NCI-H2107 (cell line): ENCODE data around the gene MYOC.
"Not testable (repeated sequence)": the region's sequence is repeated elsewhere in the genome, so short reads cannot be mapped to it uniquely, and the experiment has no call there.

Experiments used
- DNase-seq: peaks from one replicate; lab custom pipeline; 2025; lab: John Stamatoyannopoulos, UW

MYOC gene

DNA sequence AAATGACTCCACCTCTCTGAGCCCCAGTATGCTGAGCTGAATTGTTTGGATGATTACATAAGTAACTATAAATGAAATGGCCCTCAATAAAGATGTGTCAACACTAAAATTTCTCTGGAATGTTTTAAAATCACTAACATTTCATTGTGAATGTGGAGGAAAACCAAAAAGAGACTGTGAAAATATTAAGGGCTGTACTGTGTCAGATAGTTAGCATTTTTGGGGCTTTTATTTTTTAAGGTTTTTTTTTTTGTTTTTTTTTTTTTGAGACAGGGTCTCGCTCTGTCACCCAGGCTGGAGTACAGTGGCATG lies 6.3 kb downstream of the MYOC start:
- no peak for DNase-seq

DNA sequence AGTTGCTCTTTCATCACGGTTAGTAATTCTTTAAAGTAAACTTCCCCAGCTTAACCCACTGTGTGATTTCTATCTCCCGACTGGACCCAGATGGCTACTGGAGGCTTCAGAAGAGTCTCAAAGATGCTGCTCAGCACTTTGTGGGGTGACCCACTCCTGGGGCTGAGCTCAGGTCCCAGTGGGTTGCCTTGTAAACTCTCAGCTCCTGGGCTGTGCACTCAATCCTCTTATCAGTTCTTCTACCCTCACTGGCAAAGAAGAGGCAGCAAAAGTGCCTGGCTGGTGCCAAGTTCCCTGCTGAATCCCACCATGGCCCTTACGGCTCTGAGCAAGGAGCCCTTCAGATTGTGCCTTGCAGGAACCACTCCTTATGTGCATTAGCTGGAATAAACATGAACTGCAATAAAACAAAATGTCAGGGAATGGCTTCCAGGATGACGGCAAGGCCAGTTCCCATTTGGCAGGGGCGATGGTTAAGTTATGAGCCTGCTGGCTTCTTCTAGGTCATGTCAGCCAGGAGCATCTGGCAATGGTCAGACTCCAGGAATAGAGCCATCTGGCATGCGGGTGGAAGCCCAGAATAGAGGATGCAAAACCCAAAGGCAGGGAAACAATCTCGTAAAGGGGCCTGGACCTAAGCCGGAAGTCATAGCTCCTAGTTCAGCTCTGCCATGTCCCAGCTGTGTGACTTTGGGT lies 6.8 kb downstream of the MYOC start:
- DNase-seq, result no peak

DNA sequence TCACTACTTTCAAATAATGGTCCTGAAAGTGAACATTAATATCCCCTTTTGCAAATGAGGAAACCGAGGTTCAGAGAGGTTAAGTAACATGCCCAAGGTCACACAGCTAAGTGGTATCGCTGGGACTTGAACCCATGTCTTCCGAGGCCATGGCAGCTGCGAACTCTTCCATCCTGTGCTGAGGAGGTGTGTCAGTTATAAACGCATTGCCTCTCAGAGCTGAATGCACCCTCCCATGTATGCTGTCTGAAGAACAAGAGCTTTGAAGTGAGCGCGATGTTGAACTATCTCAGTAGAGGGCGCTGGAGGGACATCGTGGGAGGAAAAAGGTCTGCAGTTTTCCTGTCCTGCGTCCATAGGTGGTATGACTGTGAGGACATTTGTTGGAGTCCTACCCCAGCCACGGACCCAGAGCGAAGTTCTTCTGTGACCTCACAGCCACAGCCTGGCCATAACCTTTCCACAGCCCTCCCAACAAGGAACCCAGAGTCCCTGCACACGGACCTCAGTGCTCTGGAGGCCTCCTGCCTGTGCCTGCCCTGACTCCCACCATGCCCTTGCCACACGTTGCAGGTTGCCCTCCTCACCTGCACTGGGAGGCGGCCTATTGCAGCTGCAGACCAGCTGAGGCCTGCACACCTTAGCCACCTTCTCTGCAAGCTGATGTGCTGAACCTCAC lies 7.5 kb downstream of the MYOC start:
- DNase-seq, result peak; percentile 73

DNA sequence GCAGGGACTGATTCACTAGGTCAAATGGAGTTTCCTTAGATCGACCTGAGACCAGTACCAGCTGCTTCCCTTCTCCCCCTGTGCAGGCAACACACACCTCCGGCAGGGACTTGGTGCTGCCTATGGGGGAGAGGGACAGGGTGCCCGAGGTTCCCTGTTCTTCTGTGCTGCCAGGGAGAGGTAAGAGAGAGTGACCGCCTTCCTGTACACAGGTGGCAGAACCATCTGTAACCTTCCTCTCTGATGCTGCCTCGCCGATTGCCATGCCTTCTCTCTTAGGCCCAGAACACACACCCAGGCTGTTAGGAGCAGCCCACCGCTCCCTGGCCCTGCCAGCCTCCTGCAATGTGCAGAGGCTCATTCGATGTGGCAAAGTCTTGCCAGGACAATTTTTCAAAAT lies 9.3 kb downstream of the MYOC start:
- DNase-seq, result no peak

DNA sequence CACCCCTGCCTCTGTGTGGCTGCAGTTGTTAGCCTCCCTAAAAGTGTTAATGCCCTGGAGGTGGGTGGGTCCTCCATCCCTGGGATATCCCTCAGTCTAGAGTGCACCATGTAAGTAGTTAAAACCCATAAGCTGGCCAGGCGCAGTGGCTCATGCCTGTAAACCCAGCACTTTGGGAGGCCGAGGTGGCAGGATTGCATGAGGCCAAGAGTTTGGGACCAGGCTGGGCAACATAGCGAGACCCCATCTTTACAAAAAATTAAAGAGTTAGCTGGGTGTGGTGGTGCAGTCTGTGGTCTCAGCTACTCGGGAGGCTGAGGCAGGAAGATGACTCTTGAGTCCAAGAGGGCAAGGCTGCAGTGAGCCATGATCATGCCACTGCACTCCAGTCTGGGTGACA lies 10.3 kb downstream of the MYOC start:
- DNase-seq, result no peak

- DNase-seq, result no peak
Observed at GRCh38 chr1:171641076-171641864, 11.2 kb downstream of the MYOC start.

DNA sequence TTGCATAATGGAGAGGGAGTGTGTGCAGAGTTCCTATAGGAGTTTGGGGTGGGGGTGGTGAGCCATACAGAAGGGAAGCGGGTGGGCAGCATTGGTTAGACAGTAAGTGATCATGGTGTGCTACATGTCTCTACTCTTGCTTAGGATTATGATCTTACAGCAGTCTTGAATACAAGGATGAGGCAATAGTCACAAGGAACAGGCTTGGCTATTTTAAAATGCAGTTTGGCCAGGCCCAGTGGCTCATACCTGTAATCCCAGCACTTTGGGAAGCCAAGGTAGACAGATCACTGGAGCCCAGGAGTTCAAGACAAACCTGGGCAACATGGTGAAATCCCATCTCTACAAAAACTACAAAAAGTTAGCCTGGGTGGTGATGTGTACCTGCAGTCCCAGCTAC lies 12.3 kb downstream of the MYOC start:
- DNase-seq, result no peak

- DNase-seq, result no peak
Observed at GRCh38 chr1:171637928-171638576, 14.4 kb downstream of the MYOC start.

GRCh38 chr1:171636141-171636540 lies 16.3 kb downstream of the MYOC start:
- no peak for DNase-seq

GRCh38 chr1:171635661-171636060 lies 16.8 kb downstream of the MYOC start:
- DNase-seq, result no peak

DNA sequence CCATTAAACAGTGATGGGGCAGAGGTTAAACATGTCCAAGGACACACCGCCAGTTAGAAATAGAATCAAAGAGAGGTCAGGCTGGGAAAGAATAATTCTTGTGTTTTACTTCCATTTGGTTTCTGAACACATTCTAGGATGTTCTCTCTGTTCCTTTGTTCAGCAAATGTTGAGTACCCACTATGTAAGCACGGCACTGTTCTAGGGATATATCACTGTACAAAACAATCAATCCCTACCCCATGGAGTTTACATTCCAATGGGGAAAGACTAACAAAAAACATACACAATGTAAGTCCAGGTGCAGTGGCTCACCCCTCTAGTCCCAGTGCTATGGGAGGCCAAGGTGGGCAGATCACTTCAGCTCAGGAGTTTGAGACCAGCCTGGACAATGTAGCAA lies 24.3 kb downstream of the MYOC start:
- DNase-seq, result no peak

- DNase-seq, result no peak
Observed at GRCh38 chr1:171627020-171627419, 25.5 kb downstream of the MYOC start.

DNA sequence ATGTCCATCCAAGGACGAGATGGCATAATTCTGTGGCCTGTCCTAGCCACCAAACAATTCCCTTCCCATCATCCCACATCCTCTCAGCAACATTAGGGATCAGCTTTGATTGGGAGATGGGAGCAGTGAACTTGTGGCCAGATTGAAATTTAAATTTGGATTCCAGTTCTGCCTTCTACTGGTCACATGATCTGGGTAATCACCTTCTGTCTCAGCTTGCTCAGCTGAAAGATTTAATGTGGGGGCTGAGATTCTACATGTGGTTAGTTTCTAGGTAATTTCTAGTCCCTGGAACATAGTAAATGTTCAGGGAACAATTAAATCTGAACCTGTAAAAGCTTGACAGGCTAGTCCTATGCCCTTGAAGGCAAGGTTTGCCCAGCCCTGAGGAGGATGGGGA lies 27.3 kb downstream of the MYOC start:
- DNase-seq, result no peak

GRCh38 chr1:171623651-171624331 lies 28.7 kb downstream of the MYOC start:
- DNase-seq, result no peak

GRCh38 chr1:171622152-171622462 lies 30.4 kb downstream of the MYOC start, which contains the start of gene MYOCOS:
TSS of gene MYOCOS (plus strand) at chr1:171622243. CDS start at chr1:171623884, 1,641 bp downstream.
- DNase-seq, result no peak

DNA sequence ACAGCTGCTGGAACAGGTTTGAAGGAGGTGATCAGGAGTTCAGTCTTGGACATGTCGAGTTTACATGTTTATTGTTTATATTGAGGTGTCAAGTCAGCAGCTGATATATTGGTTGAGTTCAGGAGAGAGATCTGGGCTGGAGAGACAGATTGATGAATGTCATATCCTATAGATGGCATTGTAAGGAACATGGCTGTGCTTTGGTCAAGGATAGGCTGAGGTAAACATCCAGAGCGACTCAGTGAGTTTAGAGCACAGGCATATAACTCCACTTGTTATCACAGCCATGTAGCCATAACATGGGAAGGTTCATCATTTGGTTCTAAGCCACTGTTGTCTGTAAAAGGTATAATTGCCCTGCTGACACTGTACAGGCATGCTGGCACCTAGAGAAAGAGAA lies 35.9 kb downstream of the MYOC start:
- DNase-seq, result no peak

GRCh38 chr1:171615122-171615906 lies 37.2 kb downstream of the MYOC start:
- not testable (repeated sequence) for DNase-seq

GRCh38 chr1:171613282-171613681 lies 39.2 kb downstream of the MYOC start:
- DNase-seq, result no peak

GRCh38 chr1:171611306-171611705 lies 41.2 kb downstream of the MYOC start:
- no peak for DNase-seq

- no peak for DNase-seq
Observed at GRCh38 chr1:171610385-171610784, 42.1 kb downstream of the MYOC start.

DNA sequence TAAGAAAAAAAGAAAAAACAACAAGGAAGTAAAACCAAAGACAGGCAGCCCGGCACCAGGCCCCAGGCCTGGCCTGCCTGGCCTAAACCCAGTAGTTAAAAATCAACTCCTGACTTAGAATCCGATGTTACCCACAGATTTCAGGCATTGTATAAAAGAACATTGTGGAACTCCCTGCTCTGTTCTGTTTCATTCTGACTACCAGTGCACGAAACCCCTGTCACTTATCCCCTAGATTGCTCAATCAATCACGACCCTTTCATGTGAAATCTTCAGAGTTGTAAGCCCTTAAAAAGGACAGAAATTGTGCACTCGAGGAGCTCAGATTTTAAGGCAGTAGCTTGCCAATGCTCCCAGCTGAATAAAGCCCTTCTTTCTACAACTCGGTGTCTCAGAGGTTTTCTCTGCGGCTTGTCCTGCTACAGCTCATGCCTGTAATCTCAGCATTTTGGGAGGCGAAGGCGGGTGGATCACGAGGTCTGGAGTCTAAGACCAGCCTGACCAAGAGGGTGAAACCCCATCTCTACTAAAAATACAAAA lies 46.0 kb downstream of the MYOC start:
- DNase-seq, result no peak
